BE2C (cell line): ENCODE results near the gene MGST1.

Experiments used
- DNase-seq: peaks from one replicate; pipeline ENCODE4 v3.0.0-alpha.2; 2020
- H3K27me3 ChIP-seq: fragments of 250-450 bp; sonication (Bioruptor Pico); 2 replicates; pipeline ENCODE4 v1.5.1; 2020; ENCODE audit warnings: mild to moderate bottlenecking
- H3K36me3 ChIP-seq: fragments of 250-450 bp; sonication (Bioruptor Pico); 2 replicates; pipeline ENCODE4 v1.5.1; 2020; ENCODE audit warnings: mild to moderate bottlenecking
- H3K4me1 ChIP-seq: fragments of 250-450 bp; sonication (Bioruptor Pico); 2 replicates; pipeline ENCODE4 v1.5.1; 2020
- H3K4me3 ChIP-seq: 2 replicates; pipeline ENCODE4 v1.5.1; 2011; ENCODE audit warnings: low read depth, low read length
- H3K9me3 ChIP-seq: fragments of 250-450 bp; sonication (Bioruptor Pico); 2 replicates; pipeline ENCODE4 v1.5.1; 2020
- CTCF ChIP-seq: IDR thresholded peaks from 2 replicates; pipeline ENCODE4 v1.5.1; 2012; ENCODE audit warnings: mild to moderate bottlenecking, low read depth, low read length

MGST1 gene

DNA sequence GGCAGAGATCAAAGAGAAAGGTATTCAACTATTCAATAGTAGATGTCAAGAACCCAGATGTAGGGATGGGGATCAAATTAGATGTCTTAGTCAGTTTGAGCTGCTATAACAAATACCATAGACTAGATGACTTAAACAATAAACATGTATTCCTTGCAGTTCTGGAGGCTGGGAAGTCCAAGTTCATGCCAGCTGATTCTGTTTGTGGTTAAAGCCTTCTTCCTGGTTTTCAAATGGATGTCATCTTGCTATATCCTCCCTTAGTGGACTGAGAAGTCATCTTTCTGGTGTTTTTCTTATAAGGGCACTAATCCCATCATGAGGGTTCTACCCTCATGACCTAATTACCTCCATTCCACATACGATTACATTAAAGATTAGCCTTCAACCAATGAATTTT lies 19.5 kb upstream of the MGST1 start:
- Histone ChIP-seq H3K4me1 (no peaks in the 10 kb centered on the region), H3K27me3 (no peaks in the 10 kb centered on the region), H3K36me3 (no peaks in the 10 kb centered on the region), H3K9me3 (no peaks in the 10 kb centered on the region), H3K4me3 (no peak overlapping the region)
- no peak for TF ChIP-seq CTCF
- DNase-seq = no peak

- no peak overlapping the region for H3K4me3 ChIP-seq
- no peak for DNase-seq
- no peaks in the 10 kb centered on the region for H3K4me1 ChIP-seq
- no peaks in the 10 kb centered on the region for H3K36me3 ChIP-seq
- no peak for TF ChIP-seq CTCF
- no peaks in the 10 kb centered on the region for H3K9me3 ChIP-seq
- no peaks in the 10 kb centered on the region for H3K27me3 ChIP-seq
Observed at GRCh38 chr12:16329594-16329993, 17.9 kb upstream of the MGST1 start.

DNA sequence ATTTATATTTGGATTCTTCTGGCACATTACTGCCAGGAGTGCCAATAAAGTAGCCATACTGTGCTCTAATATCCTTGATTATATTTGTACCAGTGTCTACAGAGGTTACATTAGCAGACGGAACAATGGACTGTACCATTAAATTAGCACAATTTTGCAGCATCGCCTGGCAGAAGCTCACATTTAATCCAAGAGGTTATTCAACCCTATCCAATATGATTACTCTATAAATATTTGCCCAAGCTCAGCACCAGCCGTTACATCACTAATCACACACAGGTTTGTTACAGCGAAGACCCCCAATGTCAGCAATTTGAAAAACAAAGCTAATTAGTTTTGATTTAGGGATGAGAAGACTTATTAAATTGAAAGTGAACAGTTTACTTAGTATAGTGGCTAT lies 16.9 kb upstream of the MGST1 start:
- H3K4me3 ChIP-seq = no peak overlapping the region
- H3K4me1 ChIP-seq = no peaks in the 10 kb centered on the region
- DNase-seq = no peak
- H3K9me3 ChIP-seq = no peaks in the 10 kb centered on the region
- no peaks in the 10 kb centered on the region for H3K36me3 ChIP-seq
- no peak for TF ChIP-seq CTCF
- no peaks in the 10 kb centered on the region for H3K27me3 ChIP-seq

DNA sequence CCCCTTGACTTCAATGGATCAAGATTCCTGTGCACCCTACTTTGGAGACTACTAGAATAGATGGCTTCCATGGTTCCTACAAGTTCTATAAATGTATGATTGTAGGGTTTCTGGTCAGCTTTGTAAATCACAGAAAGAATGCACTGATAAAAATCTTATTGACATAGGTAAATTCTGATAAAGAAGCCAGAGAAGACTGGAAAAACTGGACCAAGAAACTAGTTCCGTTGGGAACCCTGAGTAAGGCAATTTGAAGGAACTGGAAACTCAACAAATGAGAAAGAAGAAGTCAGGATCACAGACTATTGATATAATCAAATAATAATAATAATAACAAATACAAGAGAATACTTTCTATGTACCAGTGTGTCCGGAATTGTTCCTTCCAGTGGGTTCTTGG lies 15.4 kb upstream of the MGST1 start:
- TF ChIP-seq CTCF = no peak
- Histone ChIP-seq H3K4me1 (no peaks in the 10 kb centered on the region), H3K9me3 (no peaks in the 10 kb centered on the region), H3K36me3 (no peaks in the 10 kb centered on the region), H3K4me3 (no peak overlapping the region), H3K27me3 (no peaks in the 10 kb centered on the region)
- DNase-seq = no peak

DNA sequence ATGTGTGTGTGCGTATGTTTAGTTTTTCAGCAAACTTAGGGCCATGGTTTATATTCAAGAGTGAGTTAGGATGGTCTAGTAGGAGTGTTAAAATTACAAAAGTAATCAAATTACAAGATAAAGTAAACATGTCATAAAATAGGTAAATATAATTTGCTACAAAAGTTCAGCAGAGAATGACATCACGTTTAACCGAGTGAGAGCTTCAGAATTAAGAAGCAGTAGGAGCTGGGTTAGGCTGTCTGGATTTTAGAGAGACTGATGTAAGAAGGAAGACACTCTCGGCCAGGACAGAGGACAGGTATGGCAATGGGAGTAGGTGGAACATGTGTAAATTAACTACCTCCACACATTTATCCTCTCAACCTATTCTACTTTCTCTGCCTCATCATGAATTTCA lies 11.6 kb upstream of the MGST1 start:
- Histone ChIP-seq H3K27me3 (no peaks in the 10 kb centered on the region), H3K4me1 (no peaks in the 10 kb centered on the region)

GRCh38 chr12:16344269-16344668 lies 3.2 kb upstream of the MGST1 start:
- H3K36me3 ChIP-seq = no peaks in the 10 kb centered on the region
- DNase-seq = no peak
- no peak overlapping the region for H3K4me3 ChIP-seq
- TF ChIP-seq CTCF = no peak
- no peaks in the 10 kb centered on the region for H3K27me3 ChIP-seq
- H3K4me1 ChIP-seq = no peaks in the 10 kb centered on the region
- no peaks in the 10 kb centered on the region for H3K9me3 ChIP-seq

More for the DNA sequence above, 11.6 kb upstream of the MGST1 start:
- TF ChIP-seq CTCF = no peak
- no peak for DNase-seq
- H3K36me3 ChIP-seq = no peaks in the 10 kb centered on the region
- H3K9me3 ChIP-seq = no peaks in the 10 kb centered on the region
- no peak overlapping the region for H3K4me3 ChIP-seq
